ENCODE results near the gene FAM83E.
"Not testable (repeated sequence)": the region's sequence is repeated elsewhere in the genome, so short reads cannot be mapped to it uniquely, and the experiment has no call there.

Gene FAM83E

DNA sequence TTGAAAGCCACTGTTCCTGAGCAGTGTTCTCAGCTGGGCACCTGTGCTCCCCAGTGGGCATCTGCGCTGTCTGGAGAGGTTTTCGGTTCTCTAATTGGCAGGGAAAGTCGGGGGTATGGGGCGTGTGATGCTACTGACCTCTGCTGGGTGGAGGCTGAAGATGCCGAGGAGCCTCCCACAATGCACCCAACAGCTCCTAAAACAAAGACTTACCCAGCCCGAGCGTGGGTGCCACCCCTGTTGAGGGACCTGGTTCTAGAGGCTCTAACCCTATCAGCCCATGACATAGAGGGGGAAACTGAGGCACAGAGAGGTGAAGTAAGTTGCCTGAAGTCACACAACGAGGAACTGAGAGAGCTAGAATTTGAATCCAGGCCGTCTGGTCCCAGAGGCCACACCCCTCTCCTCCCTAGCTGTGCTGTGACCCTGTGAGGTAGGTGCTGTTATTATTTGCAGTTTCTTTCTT, 6.0 kb downstream of the FAM83E start:
- DNase-seq: peak; percentile 51

DNA sequence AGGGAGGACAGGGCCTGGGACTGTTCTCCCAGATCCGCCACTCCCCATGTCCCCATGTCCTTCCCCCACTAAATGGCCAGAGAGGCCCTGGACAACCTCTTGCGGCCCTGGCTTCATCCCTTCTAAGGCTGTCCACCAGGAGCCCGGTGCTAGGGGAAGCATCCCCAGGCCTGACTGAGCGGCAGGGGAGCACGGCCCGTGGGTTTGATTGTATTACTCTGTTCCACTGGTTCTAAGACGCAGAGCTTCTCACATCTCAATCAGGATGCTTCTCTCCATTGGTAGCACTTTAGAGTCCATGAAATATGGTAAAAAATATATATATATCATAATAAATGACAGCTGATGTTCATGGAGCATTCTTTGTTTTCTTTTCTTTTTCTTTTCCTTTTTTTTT, 7.5 kb downstream of the FAM83E start:
- DNase-seq: no peak

- DNase-seq: no peak
Measured at GRCh38 chr19:48606463-48607358, 8.2 kb downstream of the FAM83E start, which contains the start of gene SPACA4. Gene SPACA4 (plus strand): TSS chr19:48606742. CDS start chr19:48606979, 237 bp downstream.

DNA sequence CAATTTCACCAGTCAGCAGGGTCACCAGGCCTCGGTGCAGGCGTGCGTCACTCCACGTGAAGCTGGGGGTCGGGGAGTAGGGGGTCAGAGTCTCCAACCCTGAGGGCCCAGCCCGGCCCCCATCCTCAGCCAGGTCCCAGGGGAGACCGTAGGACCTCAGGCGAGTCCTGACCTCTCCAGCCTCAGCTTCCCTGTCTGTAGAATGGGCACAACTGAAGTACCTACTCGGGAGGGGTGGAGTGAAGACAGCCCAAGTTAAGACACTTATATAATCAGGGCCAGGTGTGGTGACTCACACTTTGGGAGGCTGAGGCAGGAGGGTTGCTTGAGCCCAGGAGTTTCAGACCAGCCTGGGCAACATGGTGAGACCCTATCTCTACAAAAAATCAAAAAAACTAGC, 11.0 kb downstream of the FAM83E start:
- no peak for DNase-seq

GRCh38 chr19:48603449-48603848, 11.4 kb downstream of the FAM83E start:
- DNase-seq: no peak

DNA sequence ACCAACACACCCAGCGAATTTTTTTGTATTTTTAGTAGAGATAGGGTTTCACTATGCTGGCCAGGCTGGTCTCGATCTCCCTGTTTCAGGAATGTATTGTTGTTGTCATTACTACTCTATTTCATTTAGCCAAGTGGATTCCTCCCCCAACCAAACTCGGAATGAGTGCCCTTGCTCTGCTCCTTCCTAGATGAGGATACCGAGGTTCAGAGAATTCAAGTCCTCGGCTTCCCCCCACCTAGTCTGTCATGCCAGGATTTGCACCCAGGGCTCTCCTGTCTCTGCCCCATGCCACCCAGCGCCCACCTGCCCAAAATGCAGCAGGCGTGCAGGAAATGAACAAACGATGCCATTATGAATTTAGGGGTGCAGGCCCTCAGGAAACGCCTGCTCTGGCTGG, 11.9 kb downstream of the FAM83E start:
- DNase-seq: no peak

GRCh38 chr19:48600679-48601417, 14.0 kb downstream of the FAM83E start:
- DNase-seq: no peak

DNA sequence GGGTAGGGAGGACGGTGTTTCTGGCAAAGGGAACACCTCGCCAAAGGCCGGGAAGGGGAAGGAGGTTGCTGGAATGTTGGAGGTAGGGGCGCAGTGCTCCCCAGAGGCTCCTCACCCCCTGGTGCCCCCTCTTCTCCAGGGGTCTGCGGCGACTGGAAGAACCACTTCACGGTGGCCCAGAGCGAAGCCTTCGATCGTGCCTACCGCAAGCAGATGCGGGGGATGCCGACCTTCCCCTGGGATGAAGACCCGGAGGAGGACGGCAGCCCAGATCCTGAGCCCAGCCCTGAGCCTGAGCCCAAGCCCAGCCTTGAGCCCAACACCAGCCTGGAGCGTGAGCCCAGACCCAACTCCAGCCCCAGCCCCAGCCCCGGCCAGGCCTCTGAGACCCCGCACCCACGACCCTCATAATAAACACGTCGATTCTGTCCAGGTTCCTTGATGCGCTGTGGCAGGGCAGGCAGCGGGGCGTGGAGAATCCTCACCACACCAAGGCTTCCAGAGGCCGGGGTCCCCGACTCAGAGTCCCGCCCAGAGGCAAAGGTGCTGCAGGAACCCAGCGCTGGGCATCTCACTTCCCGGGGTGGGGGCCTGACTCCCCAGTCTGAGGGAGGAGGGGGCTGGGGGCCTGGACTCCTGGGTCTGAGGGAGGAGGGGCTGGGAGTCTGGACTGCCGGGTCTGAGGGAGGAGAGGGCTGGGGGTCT, 15.7 kb downstream of the FAM83E start:
- DNase-seq: no peak

DNA sequence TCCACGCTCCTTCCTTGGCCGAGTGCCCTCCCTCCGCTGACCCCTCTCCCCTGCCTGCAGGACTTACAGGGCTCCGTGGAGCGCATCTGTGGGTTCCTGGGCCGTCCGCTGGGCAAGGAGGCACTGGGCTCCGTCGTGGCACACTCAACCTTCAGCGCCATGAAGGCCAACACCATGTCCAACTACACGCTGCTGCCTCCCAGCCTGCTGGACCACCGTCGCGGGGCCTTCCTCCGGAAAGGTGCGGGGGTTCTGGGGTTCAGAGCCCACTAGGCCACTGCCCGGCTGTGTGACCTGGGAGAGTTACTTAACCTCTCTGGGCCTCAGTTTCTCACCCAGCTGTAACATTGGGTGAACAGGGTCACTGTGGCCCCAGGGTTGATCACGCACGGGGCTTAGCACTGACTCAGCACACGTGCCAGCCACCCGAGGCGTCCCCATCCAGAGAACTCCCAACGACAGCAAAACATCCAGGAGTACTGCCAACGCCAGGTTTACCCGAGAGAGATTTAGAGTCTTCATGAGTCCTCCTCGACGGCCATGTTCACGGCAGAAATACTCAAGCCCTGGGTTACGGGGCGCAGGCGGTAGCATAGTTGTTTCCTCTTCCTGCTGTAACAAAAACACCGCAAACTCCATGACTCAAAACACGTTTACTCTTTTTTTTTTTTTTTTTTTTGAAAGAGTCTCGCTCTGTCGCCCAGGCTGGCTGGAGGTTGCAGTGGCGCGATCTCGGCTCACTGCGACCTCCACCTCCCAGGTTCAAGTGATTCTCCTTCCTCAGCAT, 18.0 kb downstream of the FAM83E start:
- DNase-seq: no peak

DNA sequence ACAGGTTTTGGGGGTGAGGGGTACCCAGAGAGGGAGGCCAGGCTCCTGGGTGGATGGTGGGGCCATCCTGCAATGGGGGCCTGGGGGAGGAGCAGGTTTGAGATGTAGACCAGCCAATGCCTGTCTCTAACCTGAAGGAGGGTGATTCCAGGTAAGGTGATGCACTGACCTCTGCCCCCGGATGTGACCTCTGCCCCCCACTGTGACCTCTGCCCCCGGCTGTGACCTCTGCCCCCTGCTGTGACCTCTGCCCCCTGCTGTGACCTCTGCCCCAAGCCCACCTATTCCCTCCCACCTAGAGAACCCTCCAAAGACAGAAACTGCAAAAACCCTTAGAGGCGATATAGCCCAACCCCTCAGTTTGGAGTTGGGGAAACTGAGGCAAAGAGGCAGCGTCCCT, 18.6 kb downstream of the FAM83E start:
- no peak for DNase-seq

- DNase-seq: no peak
Measured at GRCh38 chr19:48595833-48596232, 19.0 kb downstream of the FAM83E start.

GRCh38 chr19:48595171-48595570, 19.7 kb downstream of the FAM83E start:
- DNase-seq: no peak

- DNase-seq: no peak
Measured at GRCh38 chr19:48591021-48591420, 23.9 kb downstream of the FAM83E start.

DNA sequence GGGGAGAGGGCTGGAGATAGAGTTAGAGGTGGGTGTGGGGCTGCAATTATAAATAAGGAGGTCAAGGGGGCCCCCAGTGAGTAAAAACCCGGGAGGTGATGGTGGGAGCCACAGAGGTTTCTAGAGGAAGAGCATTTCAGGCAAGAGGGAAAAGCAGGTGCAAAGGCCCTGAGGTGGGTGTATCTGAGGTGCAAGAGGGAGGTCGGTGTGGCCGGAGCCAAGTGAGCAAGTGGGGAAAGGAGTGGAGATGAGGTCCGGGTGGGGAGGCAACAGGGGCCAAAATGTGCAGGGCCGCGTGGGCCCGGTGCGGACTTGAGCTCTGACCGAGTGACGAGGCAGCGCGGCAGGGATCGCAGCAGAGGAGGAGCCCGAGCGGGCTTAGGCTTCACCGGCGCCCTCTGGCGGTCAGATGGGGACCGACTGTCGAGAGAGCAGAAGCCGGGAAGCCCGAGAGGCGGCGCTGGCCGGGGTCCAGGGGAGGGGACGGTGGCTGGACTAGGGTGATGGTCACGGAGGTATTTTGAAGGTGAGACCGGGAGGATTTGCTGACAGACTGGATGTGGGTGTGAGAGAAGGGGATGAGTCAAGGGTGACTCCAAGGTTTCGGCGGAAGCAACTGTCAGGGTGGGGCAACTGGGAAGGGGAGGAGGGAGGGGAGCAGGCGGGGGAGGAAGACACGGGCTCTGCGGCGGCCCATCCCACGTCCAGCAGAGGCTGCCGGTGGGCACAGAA, 26.0 kb downstream of the FAM83E start:
- peak; percentile 80 for DNase-seq

- DNase-seq: no peak
Measured at GRCh38 chr19:48587387-48587786, 27.5 kb downstream of the FAM83E start.

GRCh38 chr19:48582168-48582567, 32.7 kb downstream of the FAM83E start:
- DNase-seq: no peak

DNA sequence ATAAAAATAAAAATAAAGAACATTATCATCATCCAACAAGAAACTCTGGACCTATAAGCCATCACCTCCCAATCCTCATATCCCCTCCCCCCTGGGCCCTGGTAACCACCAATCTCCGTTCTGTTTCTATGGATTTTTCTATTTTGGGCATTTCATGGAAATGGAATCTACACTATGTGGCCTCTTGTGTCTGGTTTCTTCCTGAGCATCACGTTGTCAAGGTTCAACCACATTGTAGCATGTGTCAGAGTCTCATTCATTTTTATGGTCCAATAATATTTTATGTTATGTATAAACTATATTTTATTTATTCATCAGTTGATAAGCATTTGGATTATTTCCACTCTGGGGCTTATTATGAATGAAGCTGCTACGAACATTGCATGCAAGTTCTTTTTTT, 36.0 kb downstream of the FAM83E start:
- peak; percentile 66 for DNase-seq

GRCh38 chr19:48577908-48578307, 37.0 kb downstream of the FAM83E start:
- not testable (repeated sequence) for DNase-seq

DNA sequence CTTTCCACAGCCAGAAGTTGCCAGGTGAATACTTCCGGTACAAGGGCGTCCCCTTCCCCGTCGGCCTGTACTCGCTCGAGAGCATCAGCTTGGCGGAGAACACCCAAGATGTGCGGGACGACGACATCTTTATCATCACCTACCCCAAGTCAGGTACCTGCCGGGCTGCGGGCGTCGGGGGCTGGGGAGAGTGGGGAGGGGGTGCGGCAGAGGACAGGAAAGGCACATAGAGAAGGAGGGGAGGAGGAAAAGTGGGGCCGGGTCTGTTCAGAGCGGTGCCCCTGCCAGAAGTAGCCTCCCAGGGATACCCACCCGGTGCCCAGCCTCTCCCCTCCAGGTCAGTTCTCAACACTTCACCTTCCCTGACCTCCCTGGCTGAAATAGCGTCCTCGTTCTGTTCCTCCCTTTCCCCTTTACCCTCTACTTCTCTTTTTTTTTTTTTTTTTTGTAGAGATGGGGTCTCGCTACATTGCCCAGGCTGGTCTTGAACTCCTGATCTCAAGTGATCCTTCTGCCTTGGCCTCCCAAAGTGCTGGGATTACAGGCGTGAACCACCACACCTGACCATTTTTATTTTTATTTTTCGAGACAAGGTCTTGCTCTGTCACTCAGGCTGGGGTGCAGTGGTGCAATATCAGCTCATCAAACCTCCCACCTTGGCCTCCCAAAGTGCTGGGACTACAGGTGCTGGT, 38.8 kb downstream of the FAM83E start:
- DNase-seq: no peak

DNA sequence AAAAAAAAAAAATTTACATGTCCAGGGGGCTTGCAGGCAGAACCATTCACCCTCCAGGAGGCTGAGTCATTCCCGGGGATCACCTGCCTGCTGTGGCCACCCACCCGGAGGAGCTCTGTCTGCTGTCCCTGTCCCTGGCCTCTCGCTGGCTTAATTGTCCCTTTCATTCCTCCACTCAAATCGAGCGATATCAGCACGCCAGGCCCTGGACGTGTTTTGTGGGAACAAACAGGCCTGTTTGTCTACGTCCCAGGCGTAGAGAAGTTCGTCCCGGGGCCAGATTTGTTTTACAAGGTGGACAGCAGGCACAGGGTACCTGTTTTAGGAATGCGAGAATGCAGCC, 41.7 kb downstream of the FAM83E start:
- no peak for DNase-seq
